RWPE1 (cell line): Measurements from ENCODE around the gene SKOR2.

Experiments
- CTCF ChIA-PET: fragments of 350-600 bp; sonication (Branson Sonifier 250); formaldehyde crosslinking; extraction: SDS; loops from one replicate; lab custom pipeline; 2021; lab: Yijun Ruan, JAX
- POLR2A ChIA-PET: fragments of 400-600 bp; formaldehyde crosslinking; extraction: SDS; loops from one replicate; lab custom pipeline; 2020; ENCODE audit warnings: antibody characterized with exemption; ENCODE audit not compliant: low non-redundant PET; lab: Yijun Ruan, JAX
- DNase-seq: peaks from one replicate; pipeline ENCODE4 v3.0.0; 2012; ENCODE audit warnings: low spot score
- H3K27ac ChIP-seq: fragments of 450-650 bp; 2 replicates; pipeline ENCODE4 v1.5.1; 2017
- CTCF ChIP-seq: fragments of 450-650 bp; conservative IDR thresholded peaks from 2 replicates; pipeline ENCODE4 v1.5.1; 2017; ENCODE audit warnings: low read depth, mild to moderate bottlenecking

SKOR2 gene

GRCh38 chr18:47249314-47249981 lies 2.0 kb downstream of the SKOR2 start:
- no peak overlapping the region for H3K27ac ChIP-seq
- TF ChIP-seq CTCF: no peak
- CTCF ChIA-PET: no interaction called here
- DNase-seq: no peak
- POLR2A ChIA-PET: no interaction called here

GRCh38 chr18:47248604-47249313 lies 2.7 kb downstream of the SKOR2 start:
- ChIA-PET CTCF (no interaction called here), POLR2A (no interaction called here)
- no peak for TF ChIP-seq CTCF
- H3K27ac ChIP-seq: no peak overlapping the region
- DNase-seq: no peak

- CTCF ChIA-PET: no interaction called here
- no peak for DNase-seq
- H3K27ac ChIP-seq: no peak overlapping the region
- no peak for TF ChIP-seq CTCF
- POLR2A ChIA-PET: no interaction called here
These were observed 3.3 kb downstream of the SKOR2 start for GRCh38 chr18:47248115-47248603.

GRCh38 chr18:47247416-47248114 lies 3.9 kb downstream of the SKOR2 start:
- no peak overlapping the region for H3K27ac ChIP-seq
- CTCF ChIA-PET: no interaction called here
- DNase-seq: no peak
- TF ChIP-seq CTCF: no peak
- POLR2A ChIA-PET: no interaction called here

- TF ChIP-seq CTCF: no peak
- DNase-seq: no peak
- CTCF ChIA-PET: no interaction called here
- POLR2A ChIA-PET: no interaction called here
- H3K27ac ChIP-seq: no peak overlapping the region
These were observed 4.4 kb downstream of the SKOR2 start for GRCh38 chr18:47247036-47247415.
